ENCODE data around the gene RNF135. TPM values are rescaled to one million over a fixed set of nuclear protein-coding genes. Genes with fewer than 3 reads are reported as not detected.

The RNF135 gene
- total RNA-seq, 1 donor from 2014 or later = 4.2 TPM

DNA sequence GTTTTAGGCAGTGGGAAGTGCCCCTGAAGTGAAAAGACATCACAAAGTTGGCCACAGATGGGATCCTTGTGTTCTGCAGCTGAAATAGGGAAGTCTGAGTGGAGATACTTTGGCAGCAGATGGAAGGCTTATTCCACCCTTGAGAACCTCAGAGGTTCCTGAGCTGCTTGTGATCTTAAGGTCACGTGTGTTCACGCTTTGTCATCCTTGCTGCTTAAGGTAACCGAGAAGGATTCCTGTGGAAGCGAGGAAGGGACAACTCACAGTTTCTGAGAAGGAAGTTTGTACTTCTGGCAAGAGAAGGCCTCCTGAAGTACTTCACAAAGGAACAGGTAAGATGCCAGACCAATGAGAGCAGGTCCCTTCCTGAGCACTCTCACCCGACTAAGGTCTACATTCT lies 36.9 kb upstream of the RNF135 start:
- H3K36me3 Mint-ChIP-seq = no peaks in the 10 kb centered on the region
- no peak for DNase-seq (ENCODE audit: low spot score)
- H3K27me3 Mint-ChIP-seq (ENCODE audit: insufficient read depth, low read depth) = peaks cover 7% of the 10 kb centered on the region
- Histone ChIP-seq H4K20me1 (ENCODE audit: low read depth) (no peaks in the 10 kb centered on the region), H2AFZ (replicated peaks) (no peak overlapping the region), H3K27ac (no peak overlapping the region), H3K9me3 (ENCODE audit: low read depth) (no peaks in the 10 kb centered on the region), H3F3A (ENCODE audit: low read depth) (no peaks in the 10 kb centered on the region), H3K4me1 (no peaks in the 10 kb centered on the region), H3K79me2 (ENCODE audit: low read depth) (no peaks in the 10 kb centered on the region), H3K27me3 (no peaks in the 10 kb centered on the region), H3K4me3 (no peak overlapping the region), H3K9ac (no peak overlapping the region), H3K4me2 (no peak overlapping the region), H3K36me3 (no peaks in the 10 kb centered on the region)
- no peak overlapping the region for H3K4me3 Mint-ChIP-seq
- H3K9me3 Mint-ChIP-seq = no peaks in the 10 kb centered on the region
- no peak overlapping the region for H3K27ac Mint-ChIP-seq
- peaks cover 4% of the 10 kb centered on the region for H3K4me1 Mint-ChIP-seq
- no peak for TF ChIP-seq EZH2phosphoT487 (IDR thresholded peaks at IDR 0.05)
- TF ChIP-seq, protein P1, sequence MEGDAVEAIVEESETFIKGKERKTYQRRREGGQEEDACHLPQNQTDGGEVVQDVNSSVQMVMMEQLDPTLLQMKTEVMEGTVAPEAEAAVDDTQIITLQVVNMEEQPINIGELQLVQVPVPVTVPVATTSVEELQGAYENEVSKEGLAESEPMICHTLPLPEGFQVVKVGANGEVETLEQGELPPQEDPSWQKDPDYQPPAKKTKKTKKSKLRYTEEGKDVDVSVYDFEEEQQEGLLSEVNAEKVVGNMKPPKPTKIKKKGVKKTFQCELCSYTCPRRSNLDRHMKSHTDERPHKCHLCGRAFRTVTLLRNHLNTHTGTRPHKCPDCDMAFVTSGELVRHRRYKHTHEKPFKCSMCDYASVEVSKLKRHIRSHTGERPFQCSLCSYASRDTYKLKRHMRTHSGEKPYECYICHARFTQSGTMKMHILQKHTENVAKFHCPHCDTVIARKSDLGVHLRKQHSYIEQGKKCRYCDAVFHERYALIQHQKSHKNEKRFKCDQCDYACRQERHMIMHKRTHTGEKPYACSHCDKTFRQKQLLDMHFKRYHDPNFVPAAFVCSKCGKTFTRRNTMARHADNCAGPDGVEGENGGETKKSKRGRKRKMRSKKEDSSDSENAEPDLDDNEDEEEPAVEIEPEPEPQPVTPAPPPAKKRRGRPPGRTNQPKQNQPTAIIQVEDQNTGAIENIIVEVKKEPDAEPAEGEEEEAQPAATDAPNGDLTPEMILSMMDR (IDR thresholded peaks at IDR 0.05) = no peak
- no peak for TF ChIP-seq EZH2 (IDR thresholded peaks at IDR 0.05)

DNA sequence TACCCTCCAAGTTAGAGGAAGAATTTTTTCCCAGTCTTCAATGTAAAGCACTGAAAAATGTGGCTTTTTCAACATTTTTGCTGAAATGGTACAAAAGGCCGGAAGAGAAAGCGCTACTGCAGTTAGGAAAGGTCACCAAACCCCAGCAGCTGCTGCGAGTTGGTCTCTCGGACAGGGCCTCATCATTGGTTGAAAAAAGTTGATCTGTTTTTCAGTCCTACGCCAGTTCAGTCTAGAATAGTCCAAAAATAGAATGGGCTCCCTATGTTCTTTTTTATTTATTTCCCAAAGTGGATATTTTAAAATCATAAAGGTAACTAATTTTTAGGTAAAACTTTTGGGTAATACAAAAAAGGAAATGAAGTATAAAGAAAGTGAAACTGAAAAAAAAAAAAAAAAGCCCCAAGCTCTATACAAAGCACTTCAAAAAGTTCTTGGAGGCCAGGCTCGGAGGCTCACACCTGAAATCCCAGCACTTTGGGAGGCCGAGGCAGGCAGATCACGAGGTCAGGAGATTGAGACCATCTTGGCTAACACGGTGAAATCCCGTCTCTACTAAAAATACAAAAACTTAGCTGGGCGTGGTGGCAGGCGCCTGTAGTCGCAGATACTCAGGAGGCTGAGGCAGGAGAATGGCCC lies 31.7 kb upstream of the RNF135 start:
- Histone ChIP-seq H3F3A (ENCODE audit: low read depth) (no peaks in the 10 kb centered on the region), H3K27ac (no peak overlapping the region), H3K4me1 (no peaks in the 10 kb centered on the region), H4K20me1 (ENCODE audit: low read depth) (no peaks in the 10 kb centered on the region), H2AFZ (replicated peaks) (no peak overlapping the region), H3K79me2 (ENCODE audit: low read depth) (no peaks in the 10 kb centered on the region), H3K4me2 (no peak overlapping the region), H3K27me3 (no peaks in the 10 kb centered on the region), H3K9me3 (ENCODE audit: low read depth) (no peaks in the 10 kb centered on the region), H3K9ac (no peak overlapping the region), H3K4me3 (no peak overlapping the region), H3K36me3 (no peaks in the 10 kb centered on the region)
- DNase-seq (ENCODE audit: low spot score) = no peak
- Mint-ChIP-seq H3K36me3 (no peaks in the 10 kb centered on the region), H3K27me3 (ENCODE audit: insufficient read depth, low read depth) (peaks cover 2% of the 10 kb centered on the region), H3K4me3 (no peak overlapping the region), H3K27ac (no peak overlapping the region), H3K9me3 (no peaks in the 10 kb centered on the region), H3K4me1 (no peaks in the 10 kb centered on the region)
- TF ChIP-seq, protein P1 (IDR thresholded peaks at IDR 0.05) = no peak
- TF ChIP-seq EZH2phosphoT487 (IDR thresholded peaks at IDR 0.05) = no peak
- TF ChIP-seq EZH2 (IDR thresholded peaks at IDR 0.05) = no peak

DNA sequence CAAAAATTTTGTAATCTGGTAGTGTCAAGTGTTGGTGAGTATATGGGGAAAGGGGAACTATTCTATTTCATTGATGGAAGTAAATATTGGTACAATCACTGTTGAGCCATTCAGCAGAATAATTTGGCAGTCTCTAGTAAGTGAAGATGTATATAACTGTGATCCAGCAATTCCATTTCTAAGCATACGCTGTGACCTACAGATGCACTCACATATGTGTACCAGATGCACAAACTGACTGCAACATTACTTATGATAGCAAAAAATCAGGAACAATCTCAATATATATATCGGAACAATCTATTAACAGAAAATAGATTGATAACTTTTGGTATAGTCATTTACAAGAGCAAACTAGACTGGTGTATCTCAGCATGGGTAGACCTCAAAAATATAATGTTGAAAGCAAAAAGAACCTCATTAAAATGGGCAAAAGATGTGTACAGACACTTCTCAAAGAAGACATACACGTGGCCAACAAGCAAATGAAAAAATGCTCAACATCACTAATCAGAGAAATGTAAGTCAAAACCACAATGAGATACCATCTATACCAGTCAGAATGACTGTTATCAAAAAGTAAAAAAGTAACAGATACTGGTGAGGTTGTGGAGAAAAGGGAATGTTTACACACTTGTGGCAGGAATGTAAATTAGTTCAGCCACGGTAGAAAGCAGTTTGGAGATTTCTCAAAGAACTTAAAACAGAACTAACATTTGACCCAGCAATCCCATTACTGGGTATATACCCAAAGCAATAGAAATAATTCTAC lies 28.3 kb upstream of the RNF135 start:
- Histone ChIP-seq H3K4me1 (no peaks in the 10 kb centered on the region), H3F3A (ENCODE audit: low read depth) (no peaks in the 10 kb centered on the region), H3K9me3 (ENCODE audit: low read depth) (no peaks in the 10 kb centered on the region), H3K79me2 (ENCODE audit: low read depth) (no peaks in the 10 kb centered on the region), H3K9ac (no peak overlapping the region), H4K20me1 (ENCODE audit: low read depth) (no peaks in the 10 kb centered on the region), H3K4me3 (no peak overlapping the region), H3K27ac (no peak overlapping the region), H3K4me2 (no peak overlapping the region), H2AFZ (replicated peaks) (no peak overlapping the region), H3K27me3 (no peaks in the 10 kb centered on the region), H3K36me3 (no peaks in the 10 kb centered on the region)
- Mint-ChIP-seq H3K27ac (no peak overlapping the region), H3K36me3 (no peaks in the 10 kb centered on the region), H3K4me3 (no peak overlapping the region), H3K27me3 (ENCODE audit: insufficient read depth, low read depth) (peaks cover 3% of the 10 kb centered on the region), H3K4me1 (no peaks in the 10 kb centered on the region), H3K9me3 (no peaks in the 10 kb centered on the region)
- no peak for DNase-seq (ENCODE audit: low spot score)
- no peak for TF ChIP-seq EZH2phosphoT487 (IDR thresholded peaks at IDR 0.05)
- no peak for TF ChIP-seq EZH2 (IDR thresholded peaks at IDR 0.05)
- TF ChIP-seq, protein P1 (IDR thresholded peaks at IDR 0.05) = no peak

Data from neural progenitor cell (in vitro differentiated cells).